Stimulated activated CD8-positive, alpha-beta memory T cell treated with anti-CD3 and anti-CD28 coated beads, Interleukin-7, amount 100 ng/mL, for 4 hours (primary cell): ENCODE data around the gene GBF1.

Experiments used
- DNase-seq, 2 donors: peaks; one replicate each; pipeline ENCODE4 v3.0.0-alpha.2; 2020; ENCODE audit warnings: low read depth in 2 of 2

Gene GBF1

DNA sequence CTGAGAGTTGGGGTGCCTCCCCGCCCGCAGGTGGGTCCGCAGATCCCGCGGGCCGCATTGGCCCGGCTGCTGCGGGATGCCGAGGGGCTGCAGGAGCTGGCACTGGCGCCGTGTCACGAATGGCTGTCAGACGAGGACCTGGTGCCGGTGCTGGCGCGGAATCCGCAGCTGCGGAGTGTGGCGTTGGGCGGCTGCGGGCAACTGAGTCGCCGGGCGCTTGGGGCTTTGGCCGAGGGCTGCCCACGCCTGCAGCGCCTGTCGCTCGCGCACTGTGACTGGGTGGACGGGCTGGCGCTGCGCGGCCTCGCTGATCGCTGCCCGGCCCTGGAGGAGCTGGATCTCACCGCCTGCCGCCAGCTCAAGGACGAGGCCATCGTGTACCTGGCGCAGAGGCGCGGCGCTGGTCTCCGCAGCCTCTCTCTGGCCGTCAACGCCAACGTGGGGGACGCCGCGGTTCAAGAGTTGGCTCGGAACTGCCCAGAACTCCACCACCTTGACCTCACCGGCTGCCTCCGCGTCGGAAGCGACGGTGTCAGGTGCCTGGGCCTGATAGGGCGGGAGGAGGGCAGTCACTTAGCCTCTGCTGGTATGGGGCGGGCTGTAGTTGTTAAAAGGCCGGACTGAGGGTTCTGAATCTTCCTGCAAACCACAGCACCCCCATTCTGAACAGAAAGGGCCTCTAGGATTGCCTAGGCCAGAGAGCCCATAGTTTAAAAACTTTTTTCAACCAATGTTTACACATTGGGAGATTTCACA is 176.6 kb downstream of the GBF1 start:
- no peak for DNase-seq

DNA sequence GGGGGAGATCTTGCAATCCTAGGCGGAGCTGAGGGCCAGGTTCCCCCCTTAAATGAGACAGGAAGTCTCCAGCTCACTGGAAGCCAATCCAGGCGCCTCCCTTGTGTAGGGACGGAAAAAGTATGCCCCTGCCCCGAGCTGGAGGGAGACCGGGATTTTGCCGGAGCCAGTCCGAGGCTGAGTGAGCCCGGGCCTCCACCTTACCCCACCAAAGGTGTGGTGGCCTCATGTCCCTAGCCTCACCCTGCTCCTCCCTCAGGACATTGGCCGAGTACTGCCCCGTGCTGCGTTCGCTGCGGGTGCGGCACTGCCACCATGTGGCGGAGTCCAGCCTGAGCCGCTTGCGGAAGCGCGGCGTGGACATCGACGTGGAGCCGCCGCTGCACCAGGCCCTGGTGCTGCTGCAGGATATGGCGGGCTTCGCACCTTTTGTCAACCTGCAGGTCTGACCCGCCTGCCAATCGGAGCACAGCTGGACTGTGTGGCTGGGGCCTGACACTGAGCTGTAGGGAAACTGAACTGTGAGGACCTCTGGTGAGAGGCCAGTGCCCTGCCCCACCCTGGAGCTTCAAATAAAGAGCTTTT is 177.3 kb downstream of the GBF1 start:
- DNase-seq: no peak

DNA sequence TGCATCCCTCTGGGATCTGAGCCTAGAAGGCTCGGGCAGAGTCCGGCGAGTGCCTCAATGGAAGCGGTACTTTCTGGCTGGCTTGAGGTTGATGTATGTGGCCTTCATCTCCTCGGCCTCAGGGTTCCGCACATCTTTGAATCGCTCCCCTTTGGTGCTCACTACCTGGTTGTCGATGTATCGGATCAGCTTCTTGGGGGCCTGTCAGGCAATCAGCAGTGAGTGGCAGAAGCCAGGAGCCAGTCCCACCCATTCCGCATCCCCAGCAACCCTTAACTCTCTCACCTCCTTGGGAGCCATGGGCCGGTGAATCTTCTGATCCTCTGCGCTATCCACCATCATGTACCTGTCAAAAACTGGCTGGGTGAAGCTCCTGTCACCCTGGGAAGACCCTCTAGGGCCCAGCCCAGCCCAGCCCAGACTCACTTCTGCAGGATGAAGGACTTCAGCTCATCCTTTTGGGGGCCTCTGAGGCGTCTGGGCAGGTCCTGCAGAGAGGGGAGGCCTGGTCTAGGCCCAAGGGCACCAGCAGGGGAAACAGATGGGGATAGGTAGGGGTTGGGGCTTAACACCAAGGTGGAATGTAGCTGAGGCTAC is 178.1 kb downstream of the GBF1 start:
- no peak for DNase-seq

DNA sequence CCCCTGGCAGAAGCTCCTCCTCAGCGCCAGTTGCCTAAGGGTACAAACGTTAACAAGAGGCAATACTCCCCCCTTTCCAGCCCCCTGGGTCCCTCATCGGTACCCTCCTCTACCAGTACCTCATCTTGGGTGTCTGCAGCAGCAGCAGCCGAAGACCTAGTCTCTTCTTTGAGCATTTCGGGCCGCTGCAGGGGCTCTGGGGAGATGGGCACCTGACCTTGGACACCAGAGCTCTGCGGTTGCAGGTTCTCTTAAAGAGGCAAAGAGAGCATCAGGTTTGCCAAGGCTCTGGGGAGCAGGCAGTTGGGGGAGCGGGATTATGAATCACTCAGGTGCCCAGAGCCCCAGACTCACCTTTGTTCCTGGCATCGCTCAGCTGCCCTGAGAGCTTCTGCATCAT is 178.8 kb downstream of the GBF1 start:
- DNase-seq: no peak

DNA sequence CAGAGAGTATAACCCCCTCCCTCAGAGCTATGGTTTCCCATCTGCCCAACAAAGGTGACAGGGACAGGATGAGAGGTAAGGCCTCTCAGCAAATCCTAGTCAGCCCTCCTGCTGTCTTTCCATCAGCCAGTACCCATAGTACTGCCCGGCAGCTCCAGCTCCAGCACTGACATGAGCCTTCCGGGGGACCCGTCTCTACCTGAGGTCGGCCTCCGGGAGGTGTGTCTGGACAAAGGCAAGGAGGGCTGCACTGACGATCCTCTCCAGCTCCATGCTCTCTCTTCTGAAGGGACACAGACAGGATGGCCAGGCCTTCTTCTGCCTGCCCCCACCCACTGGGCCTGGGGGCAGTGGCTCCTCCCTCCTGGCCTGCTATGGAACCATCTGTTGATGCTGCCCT is 179.6 kb downstream of the GBF1 start:
- DNase-seq: no peak

DNA sequence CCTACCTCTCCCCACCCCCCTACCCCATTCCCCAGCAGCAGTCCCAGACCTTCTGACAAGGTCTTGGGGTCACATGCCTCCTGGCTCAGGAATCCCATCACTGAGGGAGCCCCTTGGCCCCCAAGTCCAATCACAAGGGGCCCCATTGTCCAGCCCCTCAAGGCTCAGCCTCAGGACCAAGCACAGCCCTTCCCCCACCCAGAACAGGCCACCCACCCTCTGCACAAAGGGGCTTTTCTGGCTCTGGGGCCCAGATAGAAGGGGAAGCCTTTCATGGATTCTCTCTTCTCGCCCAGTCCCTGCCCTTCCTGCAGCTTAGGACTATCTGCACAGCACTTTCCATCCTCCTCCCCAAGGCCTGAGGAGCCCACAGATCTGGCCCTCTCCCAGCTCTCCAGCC is 180.1 kb downstream of the GBF1 start:
- DNase-seq: no peak

DNA sequence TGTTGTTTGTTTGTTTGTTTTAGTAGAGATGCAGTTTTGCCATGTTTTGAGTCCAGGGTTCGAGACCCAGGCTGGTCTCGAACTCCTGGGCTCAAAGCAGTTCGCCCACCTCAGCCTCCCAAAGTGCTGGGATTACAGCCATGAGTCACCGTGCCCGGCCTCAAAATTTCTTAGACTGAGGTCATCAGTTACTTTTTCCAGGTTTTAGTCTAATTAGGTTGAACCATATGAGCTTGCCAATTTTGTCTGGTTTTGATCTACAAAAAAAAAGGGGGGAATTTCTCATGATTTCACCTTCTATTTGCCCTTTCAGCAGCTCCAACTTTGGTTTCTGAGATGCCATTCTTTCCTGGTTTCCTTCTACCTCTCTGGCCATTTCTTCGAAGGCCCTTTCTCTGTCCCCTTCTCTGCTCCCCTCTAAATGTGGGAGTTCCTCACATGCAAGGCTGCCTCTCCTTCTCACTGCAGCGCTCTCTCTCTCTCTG is 181.5 kb downstream of the GBF1 start:
- no peak for DNase-seq

DNA sequence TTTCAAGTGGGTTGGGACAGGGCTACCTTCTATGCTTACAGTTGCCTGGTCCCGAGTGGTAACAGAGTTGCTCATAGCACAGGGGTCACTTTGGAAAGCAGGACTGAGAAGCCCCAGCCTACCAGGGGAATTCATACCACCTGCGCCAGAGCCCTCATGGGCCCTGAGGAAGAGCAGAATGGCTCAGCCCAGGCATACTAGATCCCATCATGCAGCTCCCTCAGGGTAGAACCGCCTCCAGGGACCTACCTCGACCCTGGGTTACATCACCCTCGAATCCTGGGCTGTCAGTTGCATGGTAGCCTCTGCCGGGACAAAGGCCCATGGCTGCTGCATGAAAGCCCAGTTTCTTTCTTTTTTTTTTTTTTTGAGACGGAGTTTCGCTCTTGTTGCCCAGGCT is 184.1 kb downstream of the GBF1 start:
- no peak for DNase-seq

DNA sequence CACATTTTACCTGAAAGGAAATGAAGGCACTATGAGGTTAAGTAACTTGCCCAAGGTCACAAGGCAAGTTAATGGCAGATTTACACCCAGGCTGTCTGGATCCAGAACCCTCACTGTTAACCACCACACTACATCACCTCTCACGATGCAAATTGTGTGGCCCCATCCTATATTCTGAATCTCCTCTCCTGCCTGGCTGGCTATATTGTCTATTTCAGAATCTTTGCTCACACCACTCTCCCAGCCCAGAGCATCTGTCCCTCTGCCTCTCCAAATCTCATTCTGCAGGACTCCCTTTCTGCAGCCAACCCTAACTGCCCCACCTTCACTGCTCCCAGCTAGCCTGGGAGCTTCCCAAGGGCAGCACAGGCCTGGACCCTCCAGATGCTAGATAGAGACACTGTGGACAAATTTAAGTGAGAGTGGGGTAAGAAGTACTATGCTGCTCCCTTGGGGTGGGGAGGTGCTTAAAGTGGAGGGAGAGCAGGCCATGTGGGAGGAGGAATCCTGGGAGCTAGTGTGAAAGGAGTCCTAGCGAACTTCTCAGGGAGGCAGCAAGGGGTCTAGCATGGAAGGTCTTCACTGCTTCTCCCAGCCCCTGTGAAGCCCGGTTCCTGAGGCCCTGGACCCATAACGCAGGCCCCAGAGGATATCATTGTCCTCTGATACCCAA is 186.3 kb downstream of the GBF1 start:
- DNase-seq: no peak
